GM18520 (cell line): ENCODE results near the gene ECI1.
A peak's percentile ranks its signal among the peaks of the same experiment; 100 is the strongest.

Experiments
- ATAC-seq: cut with Tn5 transposase; IDR thresholded peaks from one replicate; pipeline ENCODE4 v1.9.1; 2021; ENCODE audit not compliant: unreplicated experiment

ECI1 gene

GRCh38 chr16:2235234-2235651 is 16.1 kb downstream of the ECI1 start:
- ATAC-seq = no peak

- ATAC-seq = no peak
Observed at GRCh38 chr16:2234813-2235170, 16.6 kb downstream of the ECI1 start.

- no peak for ATAC-seq
Observed at GRCh38 chr16:2233872-2234812, 17.2 kb downstream of the ECI1 start.

GRCh38 chr16:2233046-2233775 is 18.2 kb downstream of the ECI1 start:
- no peak for ATAC-seq

- ATAC-seq = no peak
Observed at GRCh38 chr16:2232094-2232990, 19.0 kb downstream of the ECI1 start.

GRCh38 chr16:2231016-2231931 is 20.1 kb downstream of the ECI1 start:
- ATAC-seq = no peak

- ATAC-seq = no peak
Observed at GRCh38 chr16:2230376-2230775, 21.0 kb downstream of the ECI1 start.

- ATAC-seq = no peak
Observed at GRCh38 chr16:2229632-2230250, 21.6 kb downstream of the ECI1 start.

GRCh38 chr16:2229091-2229490 is 22.3 kb downstream of the ECI1 start:
- no peak for ATAC-seq

GRCh38 chr16:2228161-2228824 is 23.1 kb downstream of the ECI1 start:
- no peak for ATAC-seq

- no peak for ATAC-seq
Observed at GRCh38 chr16:2226918-2227317, 24.5 kb downstream of the ECI1 start.

- no peak for ATAC-seq
Observed at GRCh38 chr16:2226245-2226793, 25.1 kb downstream of the ECI1 start.

GRCh38 chr16:2223942-2224486 is 27.4 kb downstream of the ECI1 start:
- no peak for ATAC-seq

GRCh38 chr16:2223221-2223941 is 28.0 kb downstream of the ECI1 start, which contains the start of gene E4F1:
Gene E4F1 (plus strand): TSS chr16:2223591. CDS start chr16:2223614, 23 bp downstream.
- ATAC-seq = peak; percentile 92

- ATAC-seq = no peak
Observed at GRCh38 chr16:2216330-2216729, 35.1 kb downstream of the ECI1 start.

GRCh38 chr16:2214719-2214968 is 36.7 kb downstream of the ECI1 start, which contains the start of gene PGP:
Gene PGP (minus strand): TSS chr16:2214840. CDS start chr16:2214777, 63 bp downstream.
- no peak for ATAC-seq

GRCh38 chr16:2213817-2214718 is 37.3 kb downstream of the ECI1 start:
- no peak for ATAC-seq
